NCI-H2171 (cell line): ENCODE results near the gene ASB17.
"Not testable (repeated sequence)": the region's sequence is repeated elsewhere in the genome, so short reads cannot be mapped to it uniquely, and the experiment has no call there.

Source experiments
- DNase-seq: peaks from one replicate; lab custom pipeline; 2025; lab: John Stamatoyannopoulos, UW

The ASB17 gene, protein sequence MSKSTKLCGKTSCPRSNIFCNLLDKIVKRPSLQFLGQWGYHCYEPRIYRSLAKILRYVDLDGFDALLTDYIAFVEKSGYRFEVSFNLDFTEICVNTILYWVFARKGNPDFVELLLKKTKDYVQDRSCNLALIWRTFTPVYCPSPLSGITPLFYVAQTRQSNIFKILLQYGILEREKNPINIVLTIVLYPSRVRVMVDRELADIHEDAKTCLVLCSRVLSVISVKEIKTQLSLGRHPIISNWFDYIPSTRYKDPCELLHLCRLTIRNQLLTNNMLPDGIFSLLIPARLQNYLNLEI

DNA sequence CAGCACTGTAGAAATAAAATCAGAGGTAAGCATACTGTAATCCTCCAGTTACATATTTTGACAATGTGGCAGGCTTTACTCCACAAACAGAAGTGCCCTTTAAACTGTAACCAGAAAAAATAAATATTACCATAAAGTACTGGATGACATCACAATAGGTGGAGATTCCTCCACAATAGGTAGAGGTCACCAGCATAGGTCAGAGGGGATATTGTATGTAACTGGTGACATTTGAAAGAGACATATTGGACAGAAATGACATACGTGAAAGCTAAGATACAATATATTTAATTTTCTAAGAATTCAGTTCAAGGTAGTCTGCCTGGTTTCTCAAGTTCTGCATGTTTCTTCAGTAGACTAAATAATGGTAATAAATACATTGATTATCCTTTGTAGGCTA is at the start of gene ASB17:
Gene ASB17, minus strand, starts transcription at position 101 of the 400 bp plus-strand sequence. CDS start 113 bp downstream, outside the sequence.
- DNase-seq = no peak

DNA sequence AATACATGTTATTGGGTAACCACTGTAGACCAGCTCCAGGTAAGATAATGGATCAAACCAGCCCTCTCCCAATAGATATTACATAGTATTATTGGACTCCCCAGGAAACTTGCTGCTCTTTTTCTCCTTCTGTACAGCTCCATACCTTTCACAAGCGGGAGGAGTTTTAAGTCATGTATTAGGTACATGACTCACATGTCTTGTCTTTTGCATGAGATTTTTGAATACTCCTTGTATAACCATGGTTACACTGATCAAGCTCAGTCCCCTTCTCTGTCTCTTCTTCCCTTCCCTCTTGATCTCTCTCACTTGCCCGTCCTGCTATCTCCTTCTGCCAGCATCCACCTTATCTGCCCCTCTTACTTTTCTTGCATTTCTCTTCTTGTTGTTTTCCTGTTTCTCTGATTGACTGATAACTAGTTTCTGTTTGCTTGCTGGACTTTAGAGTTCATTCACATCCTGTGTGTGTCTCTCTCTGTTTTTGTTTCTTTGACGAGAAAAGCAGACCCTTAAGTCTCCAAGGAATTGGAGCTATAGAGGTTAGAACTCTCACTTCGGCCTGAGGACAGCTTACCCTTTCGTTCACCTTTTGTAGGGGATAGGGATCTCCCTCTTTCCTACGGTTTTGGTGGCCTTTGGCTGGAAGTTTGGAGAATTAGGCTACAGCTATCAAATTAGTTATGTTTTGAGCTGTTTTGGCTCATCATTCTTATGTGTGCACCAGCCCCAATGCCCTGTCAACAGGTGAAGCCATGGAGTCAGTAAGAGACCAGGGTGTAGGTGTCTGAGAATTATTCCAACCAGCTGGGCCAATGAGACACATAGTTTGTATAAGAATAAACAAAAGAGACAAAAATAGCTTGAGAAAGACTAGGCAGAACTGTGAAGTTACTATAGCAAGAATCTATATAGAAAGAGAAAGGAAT is 49.0 kb upstream of the ASB17 start:
- DNase-seq = no peak

DNA sequence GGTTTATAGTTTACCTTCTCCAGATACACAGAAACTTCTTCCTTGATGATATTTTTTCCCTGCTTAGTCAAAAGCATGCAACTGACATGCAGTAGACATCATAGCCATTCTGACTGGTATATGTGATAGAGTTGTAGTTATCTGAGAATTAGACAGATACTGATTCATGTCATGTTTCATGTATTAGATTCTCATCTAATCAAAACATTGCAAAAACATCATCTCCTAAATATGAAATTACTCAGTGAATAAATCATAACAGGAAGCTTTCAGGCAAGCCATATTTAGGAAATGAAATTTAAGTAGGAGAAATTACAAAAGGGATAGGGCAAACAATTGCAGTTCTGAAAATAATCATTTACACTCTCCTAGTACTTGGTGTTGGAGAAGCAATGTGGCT is 38.4 kb upstream of the ASB17 start:
- no peak for DNase-seq

DNA sequence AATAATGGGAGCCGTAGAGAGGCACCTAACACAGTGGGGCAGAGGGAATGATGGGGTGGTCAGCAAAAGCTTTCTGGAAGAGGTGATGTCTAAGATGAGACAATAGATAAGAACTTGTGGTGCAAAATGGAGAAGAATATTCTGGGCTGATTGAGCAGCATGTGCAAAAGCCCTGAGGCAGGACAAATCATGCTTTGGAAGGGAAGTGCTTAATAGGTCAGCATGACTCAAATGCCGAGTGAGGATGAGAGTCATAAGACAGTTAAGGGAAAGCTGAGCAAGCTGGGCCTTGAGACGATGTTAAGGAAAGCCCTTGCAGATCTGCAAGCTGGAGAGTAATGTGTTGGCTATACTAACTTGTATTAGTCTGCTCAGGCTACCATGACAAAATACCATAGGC is 37.3 kb upstream of the ASB17 start:
- no peak for DNase-seq

DNA sequence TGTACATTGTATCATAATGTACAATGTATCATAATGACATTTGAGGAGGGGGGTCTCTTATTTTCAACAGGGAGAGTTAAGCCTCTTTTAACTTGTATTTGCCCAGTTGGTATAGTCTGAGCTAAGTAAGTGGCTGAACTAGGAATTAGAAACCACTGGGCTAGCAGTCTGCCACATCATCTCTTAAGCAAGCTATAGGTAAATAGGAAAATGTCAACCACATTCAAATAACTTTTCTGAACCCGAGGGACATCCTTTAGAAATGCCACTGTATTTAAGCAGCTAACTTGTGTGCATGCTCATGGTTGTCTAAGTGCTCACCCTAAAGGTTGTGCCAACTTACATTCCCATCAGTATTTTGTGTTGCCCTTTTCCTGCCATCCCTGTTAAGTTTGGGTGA is 35.5 kb upstream of the ASB17 start:
- DNase-seq = no peak

DNA sequence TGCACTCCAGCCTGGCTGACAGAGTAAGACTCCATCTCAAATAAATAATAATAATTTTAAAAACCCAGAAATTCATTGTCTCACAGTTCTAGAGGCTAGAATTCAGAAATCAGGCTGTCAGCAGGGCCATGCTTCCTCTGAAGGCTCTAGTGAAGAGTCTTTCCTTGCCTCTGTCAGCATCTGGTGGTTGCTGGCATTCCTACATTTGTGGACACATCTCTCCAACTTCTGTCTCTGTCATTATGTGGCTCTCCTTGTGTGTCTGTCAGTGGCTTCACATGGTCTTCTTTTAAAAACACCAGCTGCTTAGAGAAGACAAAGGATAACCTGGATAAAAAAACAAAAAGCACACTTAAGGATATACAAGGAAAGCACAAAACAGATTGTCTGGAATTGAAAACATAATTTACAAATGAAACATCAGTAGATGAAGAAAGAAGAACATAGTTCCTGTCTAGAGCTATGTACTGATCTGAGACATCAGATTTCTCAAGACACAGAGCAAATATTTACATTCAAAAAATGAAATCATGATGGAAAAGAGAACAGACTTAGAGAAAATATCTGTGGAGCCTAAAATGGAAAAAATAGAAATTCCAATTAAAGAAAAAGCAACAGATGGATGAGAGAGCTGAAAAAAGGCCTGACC is 32.7 kb upstream of the ASB17 start:
- DNase-seq = no peak

DNA sequence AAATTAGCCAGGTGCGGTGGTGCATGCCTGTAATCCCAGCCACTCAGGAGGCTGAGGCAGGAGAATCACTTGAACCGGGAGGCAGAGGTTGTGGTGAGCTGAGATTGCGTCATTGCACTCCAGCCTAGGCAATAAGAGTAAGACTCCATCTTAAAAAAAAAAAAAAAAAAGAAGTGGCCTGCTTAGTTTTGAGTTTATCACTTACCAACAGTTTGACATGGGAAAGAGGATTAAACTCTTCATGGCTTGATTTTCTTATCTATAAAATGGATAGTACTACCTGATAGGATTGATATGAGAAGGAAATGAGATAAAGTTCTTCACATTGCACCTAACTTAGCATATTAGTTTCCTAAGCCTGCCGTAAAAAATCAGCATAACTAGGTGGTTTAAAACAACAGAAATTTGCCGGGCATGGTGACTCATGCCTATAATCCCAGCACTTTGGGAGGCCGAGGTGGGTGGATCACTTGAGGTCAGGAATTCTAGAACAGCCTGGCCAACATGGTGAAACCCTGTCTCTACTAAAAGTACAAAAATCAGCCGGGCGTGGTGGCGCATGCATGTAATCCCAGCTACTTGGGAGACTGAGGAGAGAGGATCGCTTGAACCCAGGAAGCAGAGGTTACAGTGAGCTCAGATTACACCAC is 32.0 kb upstream of the ASB17 start:
- DNase-seq = not testable (repeated sequence)

DNA sequence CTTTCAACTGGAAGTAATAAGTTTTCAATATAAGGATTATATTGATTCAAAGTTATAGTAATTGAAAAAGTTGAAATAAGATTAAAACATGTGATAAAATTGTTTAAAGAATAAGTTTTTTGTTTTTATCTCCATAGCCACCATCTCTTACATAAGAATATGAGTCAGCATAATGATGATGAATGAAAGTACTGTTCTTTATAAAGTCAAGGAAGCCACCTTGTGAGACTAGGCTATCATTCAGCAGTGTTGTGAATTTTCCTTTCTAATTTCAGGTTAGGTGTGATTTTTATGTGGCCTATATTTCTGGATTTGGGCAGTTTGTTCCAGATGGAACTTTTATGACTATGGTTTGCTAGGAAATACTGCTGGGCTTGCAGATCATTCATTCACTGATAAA is 22.4 kb upstream of the ASB17 start:
- no peak for DNase-seq

DNA sequence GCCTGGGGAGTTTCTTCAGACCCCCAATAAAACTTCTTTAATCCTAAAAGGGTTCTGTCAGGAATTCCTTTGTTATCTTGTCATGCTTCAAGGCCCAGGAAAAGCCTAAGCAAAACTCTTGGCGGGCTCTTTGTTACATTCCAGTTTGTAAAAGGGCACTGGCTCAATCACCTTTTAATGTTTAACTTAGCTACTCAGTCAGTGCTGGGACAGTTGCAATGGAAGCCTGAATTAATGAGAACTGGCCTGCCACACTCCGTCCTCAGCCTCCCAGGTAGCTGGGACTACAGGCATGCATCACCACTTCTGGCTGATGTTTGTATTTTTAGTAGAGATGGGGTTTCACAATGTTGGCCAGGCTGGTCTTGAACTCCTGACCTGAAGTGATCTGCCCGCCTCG is 21.3 kb upstream of the ASB17 start:
- DNase-seq = no peak

DNA sequence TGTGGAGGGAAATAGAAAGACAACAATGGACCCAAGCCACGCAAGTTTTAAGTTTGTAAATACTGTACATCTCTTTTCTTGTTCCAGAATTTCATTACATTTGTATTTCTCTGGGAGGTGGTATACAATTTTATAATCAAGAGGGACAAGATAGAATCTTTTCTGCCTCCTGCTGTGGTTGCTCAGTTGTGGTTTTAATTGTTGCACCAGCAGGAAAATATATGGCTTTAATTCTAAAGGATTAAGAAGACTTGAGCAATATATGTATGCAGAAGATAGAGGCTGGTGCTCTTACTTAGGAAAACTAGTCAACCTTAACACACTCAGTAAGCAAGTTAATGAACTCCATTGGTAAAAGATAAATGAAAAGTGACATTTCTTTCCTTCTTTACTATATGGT is 19.8 kb upstream of the ASB17 start:
- DNase-seq = no peak

DNA sequence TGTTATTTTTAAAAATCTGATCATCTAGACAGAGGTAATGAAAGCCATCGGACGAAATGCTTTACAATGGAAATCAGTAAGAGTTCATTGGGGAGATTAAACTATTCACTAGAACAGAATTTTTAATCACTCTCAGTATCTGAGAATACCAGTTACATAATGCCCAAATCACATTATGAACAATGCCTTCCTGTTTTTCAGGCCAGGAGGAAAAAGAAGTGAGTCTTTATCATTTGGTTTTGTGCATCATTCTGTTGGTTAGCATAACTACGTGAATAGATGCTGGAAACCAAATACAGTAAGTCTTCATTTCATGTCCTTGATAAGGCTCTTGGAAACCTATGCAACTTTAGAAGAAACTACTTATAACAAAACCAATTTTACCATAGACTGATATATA is 18.0 kb upstream of the ASB17 start:
- no peak for DNase-seq

DNA sequence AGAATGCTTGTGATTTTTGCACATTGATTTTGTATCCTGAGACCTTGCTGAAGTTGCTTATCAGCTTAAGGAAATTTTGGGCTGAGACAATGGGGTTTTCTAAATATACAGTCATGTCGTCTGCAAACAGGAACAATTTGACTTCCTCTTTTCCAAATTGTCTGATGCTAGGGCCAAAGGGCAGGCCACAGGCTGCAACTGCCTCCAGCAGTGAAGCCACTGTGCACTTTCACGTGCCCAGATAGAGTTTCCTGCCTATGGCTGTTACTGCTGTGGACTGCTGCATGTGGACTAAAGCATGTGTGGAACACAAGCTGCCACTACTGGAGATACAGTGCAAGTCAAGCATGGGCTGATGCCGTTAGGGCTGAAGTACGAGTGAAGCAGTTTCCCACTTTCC is 10.8 kb upstream of the ASB17 start:
- not testable (repeated sequence) for DNase-seq

DNA sequence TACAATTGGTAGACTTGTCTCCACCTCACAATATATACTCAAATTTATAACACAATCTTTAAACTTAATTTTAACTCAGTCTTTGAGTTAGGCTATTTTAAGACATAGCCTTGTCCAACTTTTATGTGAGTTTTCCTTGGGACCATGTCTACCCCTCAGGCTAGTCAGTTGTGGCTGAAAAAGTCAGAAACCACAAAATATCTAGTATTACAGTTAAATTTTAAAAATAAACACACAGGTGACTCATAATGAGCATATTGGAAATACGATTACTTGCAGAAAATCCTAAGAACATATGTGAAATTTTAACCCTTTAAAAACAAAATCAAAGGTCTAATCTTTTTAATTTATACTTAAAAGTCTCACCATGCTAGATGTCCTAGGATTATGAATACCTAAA is 4.8 kb upstream of the ASB17 start:
- no peak for DNase-seq

DNA sequence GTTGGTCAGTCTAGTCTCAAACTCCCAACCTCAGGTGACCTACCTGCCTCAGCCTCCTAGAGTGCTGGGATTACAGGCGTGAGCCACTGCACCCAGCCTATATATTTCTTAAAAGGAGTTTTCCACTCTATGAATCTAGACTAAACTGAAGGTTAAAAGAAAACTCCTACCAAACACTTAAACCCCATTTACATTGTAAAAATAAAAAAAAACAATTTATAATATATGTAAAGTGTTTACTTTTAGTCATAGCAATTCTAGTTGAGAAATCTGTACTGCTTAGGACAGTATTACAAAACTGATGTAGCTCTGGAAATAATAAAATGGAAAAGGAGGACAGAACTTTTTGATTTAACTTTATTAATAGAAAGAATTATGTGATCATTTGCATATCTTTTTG is 9.5 kb downstream of the ASB17 start:
- DNase-seq = no peak

DNA sequence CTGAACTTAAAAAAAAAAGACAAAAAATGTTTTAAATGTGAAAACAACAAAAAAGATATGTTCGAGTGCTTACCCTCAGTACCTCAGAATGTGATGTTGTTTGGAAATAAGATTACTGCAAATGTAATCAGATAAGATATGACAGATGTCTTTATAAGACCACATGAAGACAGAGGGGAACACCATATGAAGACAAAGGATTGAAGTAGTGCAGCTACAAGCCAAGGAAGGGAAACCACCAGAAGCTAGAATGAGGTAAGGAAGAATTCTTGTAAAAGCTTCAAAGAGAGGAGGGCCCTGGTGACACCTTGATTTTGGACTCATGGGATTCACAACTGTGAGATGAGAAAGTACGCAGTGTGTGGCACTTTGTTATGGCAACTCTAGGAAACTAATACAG is 15.4 kb downstream of the ASB17 start:
- no peak for DNase-seq

DNA sequence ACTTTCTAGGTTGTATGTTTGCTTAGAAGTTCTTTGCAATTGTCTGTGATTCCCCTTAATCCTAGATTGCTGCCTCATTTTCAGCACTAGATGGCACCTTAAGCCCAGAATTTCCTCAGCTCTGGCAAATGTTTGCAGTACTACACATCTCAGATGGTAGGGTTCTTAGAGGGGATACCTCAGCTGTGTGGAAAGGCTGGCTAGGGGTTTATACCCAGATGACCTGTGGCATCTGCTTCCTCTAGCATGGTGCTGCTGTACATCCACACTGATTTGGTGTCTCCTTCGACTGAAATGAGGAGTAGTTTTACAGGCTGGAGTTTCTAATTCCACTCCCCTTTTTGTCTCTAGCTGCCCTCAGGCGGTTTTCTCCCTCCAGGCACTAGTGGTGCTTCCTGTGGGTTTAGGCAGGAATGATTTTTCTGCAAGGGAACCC is 23.5 kb downstream of the ASB17 start:
- DNase-seq = peak; percentile 29

DNA sequence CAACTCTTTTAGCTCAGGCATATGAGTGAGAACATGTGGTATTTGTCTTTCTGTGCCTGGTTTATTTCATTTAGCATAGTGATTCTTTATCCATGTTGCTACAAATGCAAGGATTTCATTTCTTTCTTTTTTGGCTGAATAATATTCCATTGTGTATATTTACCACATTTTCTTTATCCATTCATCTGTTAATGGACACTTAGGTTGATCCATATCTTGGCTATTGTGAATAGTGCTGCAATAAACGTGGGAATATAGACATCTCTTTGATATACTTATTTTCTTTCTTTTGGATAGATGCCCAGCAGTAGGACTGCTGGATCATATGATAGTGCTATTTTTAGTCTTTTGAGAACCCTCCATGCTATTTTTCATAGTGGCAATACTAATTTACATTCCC is 30.8 kb downstream of the ASB17 start:
- DNase-seq = no peak

DNA sequence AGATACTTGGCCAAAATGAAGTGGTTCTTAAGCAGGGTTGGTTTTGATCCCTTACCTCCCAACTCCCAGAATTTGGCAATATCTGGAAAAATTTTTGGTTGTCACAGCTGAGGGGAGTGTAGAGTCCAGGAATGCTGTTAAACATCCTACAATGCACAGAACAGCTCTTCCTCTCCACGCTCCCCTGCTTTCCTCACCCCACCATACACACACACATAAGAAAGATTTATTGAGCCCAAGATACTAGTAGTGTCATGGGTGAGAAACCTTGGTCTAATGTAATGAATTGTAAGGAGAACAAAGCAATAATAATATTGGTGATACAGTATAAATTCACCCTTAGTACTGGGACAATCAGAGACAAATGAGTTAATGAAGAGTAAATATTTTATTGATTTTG is 47.8 kb downstream of the ASB17 start:
- DNase-seq = no peak

DNA sequence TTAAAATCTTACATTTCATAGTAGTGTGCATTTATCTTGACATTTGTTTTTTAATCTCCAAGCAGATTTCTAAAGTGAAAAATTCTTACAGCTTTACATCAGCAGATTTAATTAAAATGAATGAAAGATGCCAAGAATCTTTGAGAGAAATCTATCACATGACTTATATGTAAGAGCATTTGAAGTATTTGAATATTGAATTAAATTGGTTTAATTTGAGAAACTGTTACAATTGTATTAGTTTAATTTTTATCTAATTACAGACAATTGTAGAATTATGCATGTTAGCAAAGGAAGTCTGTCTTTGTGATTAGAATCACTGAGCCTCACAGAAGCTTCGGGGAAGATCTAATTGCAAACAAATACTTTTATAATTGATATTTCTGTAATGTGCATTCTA is 52.2 kb downstream of the ASB17 start:
- no peak for DNase-seq

DNA sequence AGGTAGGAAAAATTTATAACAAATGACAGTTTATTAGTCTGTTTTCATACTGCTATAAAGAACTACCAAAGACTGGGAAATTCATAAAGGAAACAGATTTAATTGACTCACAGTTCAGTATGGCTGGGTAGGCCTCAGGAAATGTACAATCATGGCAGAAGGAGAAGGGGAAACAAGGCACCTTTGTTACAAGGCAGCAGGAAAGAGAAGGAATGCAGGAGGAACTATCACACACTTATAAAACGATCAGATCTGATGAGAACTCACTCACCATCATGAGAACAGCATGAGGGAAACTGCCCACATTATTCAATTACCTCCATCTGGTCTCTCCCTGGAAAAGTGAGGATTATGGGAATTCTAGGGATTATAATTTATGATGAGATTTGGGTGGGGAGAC is 61.3 kb downstream of the ASB17 start:
- no peak for DNase-seq
